B cell (primary cell): ENCODE data around the gene TMBIM4. TPM values are rescaled to one million over a fixed set of nuclear protein-coding genes. Genes with fewer than 3 reads are reported as not detected.
A peak's percentile ranks its signal among the peaks of the same experiment; 100 is the strongest.

ENCODE experiments used
- ATAC-seq: fragments of 200-7000 bp; cut with Tn5 transposase; one replicate; pipeline ENCODE4 v1.10.0; 2021; ENCODE audit warnings: low read depth, mild to moderate bottlenecking, moderate number of reproducible peaks, moderate library complexity
- CTCF ChIA-PET: fragments of 350-600 bp; sonication (Branson Sonifier 250); formaldehyde crosslinking; loops from one replicate; lab custom pipeline; 2021; ENCODE audit warnings: antibody characterized with exemption, inconsistent platforms; lab: Charles Lee
- POLR2A ChIA-PET: fragments of 350-600 bp; sonication (Branson Sonifier 250); formaldehyde crosslinking; loops from one replicate; lab custom pipeline; 2021; ENCODE audit warnings: antibody characterized with exemption; lab: Charles Lee
- DNase-seq: peaks from one replicate; pipeline ENCODE4 v3.0.0; 2013
- H2AFZ ChIP-seq: 2 replicates; pipeline ENCODE4 v1.6.1; 2012; ENCODE audit warnings: mild to moderate bottlenecking, low read depth, low read length; ENCODE audit not compliant: insufficient read depth, poor library complexity, severe bottlenecking
- H3K27ac ChIP-seq, 2 donors: 1 replicate in 1 of 2; 2 replicates in 1 of 2; pipeline ENCODE4 v1.5.1; 2012 to 2013; ENCODE audit warnings: low read length in 2 of 2, mild to moderate bottlenecking in 2 of 2, moderate library complexity in 1 of 2
- H3K27me3 ChIP-seq, 4 experiments: fragments of 200-600 bp in 1 of 4; sonication (generic) in 1 of 4; replicated peaks in 1 of 4; 1 replicate in 2 of 4; 2 replicates in 2 of 4; pipeline versions ENCODE4 v1.6.1 to v1.7.0; 2013 to 2016; ENCODE audit warnings: low read length in 3 of 4, mild to moderate bottlenecking in 2 of 4, mixed read lengths in 1 of 4, moderate library complexity in 1 of 4; ENCODE audit not compliant: insufficient read depth in 4 of 4, control insufficient read depth in 3 of 4; ENCODE audit errors: control extremely low read depth in 1 of 4
- H3K36me3 ChIP-seq, 2 experiments: replicated peaks in 1 of 2; 1 replicate in 1 of 2; 2 replicates in 1 of 2; pipeline versions ENCODE4 v1.6.1 to v1.7.1; 2013; ENCODE audit warnings: low read length in 1 of 2; ENCODE audit not compliant: insufficient read depth in 2 of 2, control insufficient read depth in 1 of 2; ENCODE audit errors: control extremely low read depth in 1 of 2, extremely low read depth in 1 of 2
- H3K4me1 ChIP-seq, 2 donors: fragments of 200-600 bp in 1 of 2; sonication (generic) in 1 of 2; 1 replicate in 1 of 2; 2 replicates in 1 of 2; pipeline versions ENCODE4 v1.5.1 to v1.6.1; 2013 to 2017; ENCODE audit warnings: low read length in 2 of 2; ENCODE audit not compliant: control insufficient read depth in 2 of 2, insufficient read depth in 2 of 2
- H3K4me2 ChIP-seq: replicated peaks from 2 replicates; pipeline ENCODE3; 2012; ENCODE audit warnings: mild to moderate bottlenecking, low read depth, low read length; ENCODE audit not compliant: poor library complexity, severe bottlenecking
- H3K4me3 ChIP-seq, 5 experiments: fragments of 200-600 bp in 1 of 5; sonication (generic) in 1 of 5; 1 replicate in 3 of 5; 2 replicates in 2 of 5; pipeline versions ENCODE4 v1.5.1 to v1.7.0; 2011 to 2016; ENCODE audit warnings: low read length in 4 of 5, mild to moderate bottlenecking in 4 of 5, low read depth in 2 of 5, control low read depth in 1 of 5, moderate library complexity in 1 of 5; ENCODE audit not compliant: insufficient read depth in 1 of 5; ENCODE audit errors: control extremely low read depth in 1 of 5, extremely low read depth in 1 of 5
- H3K79me2 ChIP-seq: fragments of 200-600 bp; sonication (generic); one replicate; pipeline ENCODE4 v1.6.0; 2016; ENCODE audit warnings: low read length; ENCODE audit not compliant: control insufficient read depth, insufficient read depth
- H3K9ac ChIP-seq: fragments of 200-600 bp; sonication (generic); 2 replicates; pipeline ENCODE4 v1.6.1; 2017; ENCODE audit warnings: mild to moderate bottlenecking, low read length, moderate library complexity
- H3K9me3 ChIP-seq, 3 donors: one replicate each; pipeline versions ENCODE4 v1.6.1 to v1.7.1; 2013; ENCODE audit warnings: low read length in 2 of 3; ENCODE audit not compliant: control insufficient read depth in 2 of 3, insufficient read depth in 1 of 3; ENCODE audit errors: control extremely low read depth in 1 of 3
- H4K20me1 ChIP-seq: 2 replicates; pipeline ENCODE4 v1.6.0; 2012; ENCODE audit warnings: mild to moderate bottlenecking, low read length; ENCODE audit not compliant: insufficient read depth, control insufficient read depth, poor library complexity, severe bottlenecking
- H3K27ac Mint-ChIP-seq: one replicate; pipeline ENCODE4 v1.8.0; 2021; ENCODE audit warnings: mixed read lengths
- H3K27me3 Mint-ChIP-seq: one replicate; pipeline ENCODE4 v1.8.0; 2021; ENCODE audit warnings: mixed read lengths
- H3K4me1 Mint-ChIP-seq: one replicate; pipeline ENCODE4 v1.8.0; 2021; ENCODE audit warnings: mixed read lengths
- H3K4me3 Mint-ChIP-seq: one replicate; pipeline ENCODE4 v1.8.0; 2021; ENCODE audit warnings: mixed read lengths
- H3K9me3 Mint-ChIP-seq: one replicate; pipeline ENCODE4 v1.8.0; 2022; ENCODE audit warnings: mixed read lengths; ENCODE audit not compliant: insufficient read depth
- CTCF ChIP-seq: fragments of 200-600 bp; IDR thresholded peaks from one replicate; pipeline ENCODE4 v1.8.0; 2022; ENCODE audit warnings: antibody characterized with exemption, mild to moderate bottlenecking
- EZH2 ChIP-seq: IDR thresholded peaks from 2 replicates; pipeline ENCODE4 v1.6.1; 2012; ENCODE audit warnings: borderline replicate concordance, low read depth, mild to moderate bottlenecking, moderate library complexity, low read length; ENCODE audit not compliant: insufficient read depth, poor library complexity, severe bottlenecking
- WGBS: methylation state at CpG from one replicate; pipeline ENCODE4 v1.1.5; 2013; ENCODE audit warnings: missing lambda C conversion rate; ENCODE audit not compliant: insufficient coverage; 5-methylcytosine and 5-hydroxymethylcytosine counted together
- intact Hi-C: fragments of 100-400 bp; cut with micrococcal nuclease; formaldehyde crosslinking; loops from one replicate; pipeline ENCODE4 v1.10.0; 2022
- polyA plus RNA-seq: library from polyadenylated mRNA; depleted of rRNA; stranded (reverse); fragments of >200 nt; gene quantifications from 2 replicates; pipeline ENCODE4 v1.2.3, GENCODE V29; 2012
- total RNA-seq, 2 donors: library from RNA; stranded (reverse); fragments of 120-200 nt in 1 of 2; gene quantifications; 1 replicate in 1 of 2; 2 replicates in 1 of 2; pipeline versions ENCODE4 v1.2.3 to v1.2.4, GENCODE V29; 2013 to 2022

Gene TMBIM4
- total and polyA plus RNA-seq, 2 donors (not counting 1 experiment from before 2014, with no cell fraction given), result 85.1 to 88.1 TPM

GRCh38 chr12:66129934-66130266, 39.9 kb downstream of the TMBIM4 start:
- H3K27me3 ChIP-seq, result no peaks in the 10 kb centered on the region
- ChIA-PET POLR2A (interaction anchor here (0.8 to 2.0 kb wide), 3 partner anchors 40 to 1139 kb away, joined by 3 to 23 read pairs (median 6); partner anchors contain the start of genes CAND1, LEMD3 and TMBIM4), CTCF (interaction anchor here (2.1 kb wide), 1 partner anchor 40 kb away, joined by 11 read pairs; the partner anchor contains the start of gene TMBIM4)
- H3K4me3 ChIP-seq, result peak overlapping the region; percentile 72 to 100 (median 96)
- no peaks in the 10 kb centered on the region for H3K27me3 Mint-ChIP-seq
- peak overlapping the region; percentile 85 for H2AFZ ChIP-seq
- peak overlapping the region; percentile 88 for H3K9ac ChIP-seq
- no peaks in the 10 kb centered on the region for H3K9me3 ChIP-seq
- 10% methylated on average over 7 of the region's 8 CpGs for WGBS
- peak overlapping the region; percentile 94 for H3K27ac Mint-ChIP-seq
- peaks cover 2 to 27% of the 10 kb centered on the region in 2 experiments for H3K36me3 ChIP-seq
- peaks cover 51% of the 10 kb centered on the region for H3K4me1 Mint-ChIP-seq
- intact Hi-C loops, result loop anchor here (1.0 to 10.0 kb wide), 7 partner anchors 39 to 1726 kb away; partner anchors contain the start of genes CAND1, GNS, HELB and TMBIM4
- H3K4me1 ChIP-seq, result peaks cover 17 to 20% of the 10 kb centered on the region in 2 donors
- TF ChIP-seq CTCF (no peak), EZH2 (no peak)
- H4K20me1 ChIP-seq, result peaks cover 2% of the 10 kb centered on the region
- peak overlapping the region; percentile 86 for H3K4me2 ChIP-seq
- H3K27ac ChIP-seq, result peak overlapping the region; percentile 82 to 84
- H3K9me3 Mint-ChIP-seq, result no peaks in the 10 kb centered on the region
- DNase-seq (no peak), ATAC-seq (no peak)
- peaks cover 23% of the 10 kb centered on the region for H3K79me2 ChIP-seq
- peak overlapping the region; percentile 98 for H3K4me3 Mint-ChIP-seq

GRCh38 chr12:66127650-66128049, 42.1 kb downstream of the TMBIM4 start:
- Mint-ChIP-seq H3K9me3 (no peaks in the 10 kb centered on the region), H3K27me3 (no peaks in the 10 kb centered on the region)
- no peak overlapping the region for H2AFZ ChIP-seq

More at GRCh38 chr12:66127650-66128049, 42.1 kb downstream of the TMBIM4 start:
- ATAC-seq, result no peak
- H3K4me3 ChIP-seq, result no peak overlapping the region
- no peak for TF ChIP-seq CTCF
- TF ChIP-seq EZH2, result no peak
- Mint-ChIP-seq H3K27ac (no peak overlapping the region), H3K4me1 (peaks cover 53% of the 10 kb centered on the region), H3K4me3 (peak overlapping the region; percentile 18)
- no peak overlapping the region for H3K27ac ChIP-seq
- ChIA-PET POLR2A (no interaction called here), CTCF (no interaction called here)
- H3K4me2 ChIP-seq, result no peak overlapping the region
- H3K9me3 ChIP-seq, result no peaks in the 10 kb centered on the region
- no CpG with 5 or more reads among the region's 1 CpG for WGBS
- peaks cover 0 to 46% of the 10 kb centered on the region in 2 experiments for H3K36me3 ChIP-seq
- no peaks in the 10 kb centered on the region for H3K27me3 ChIP-seq
- H4K20me1 ChIP-seq, result peaks cover 6% of the 10 kb centered on the region
- H3K79me2 ChIP-seq, result peaks cover 23% of the 10 kb centered on the region
- H3K4me1 ChIP-seq, result peaks cover 17 to 20% of the 10 kb centered on the region in 2 donors
- H3K9ac ChIP-seq, result no peak overlapping the region
- intact Hi-C loops, result no loop called here
- no peak for DNase-seq
